ENCODE measurements around the gene AWAT2.

- TF ChIP-seq EZH2 (IDR thresholded peaks at IDR 0.05) (no peak), POLR2AphosphoS5 (IDR thresholded peaks at IDR 0.05; ENCODE audit: borderline replicate concordance, low read depth, low read length) (no peak)
These were observed 7.7 kb downstream of the AWAT2 start for GRCh38 chrX:70041993-70042392.
